Glutamatergic neuron (in vitro differentiated cells): ENCODE data around the gene LAMC1. TPM values are rescaled to one million over a fixed set of nuclear protein-coding genes. Genes with fewer than 3 reads are reported as not detected.

Source experiments
- DNase-seq: peaks from one replicate; pipeline ENCODE4 v3.0.0; 2022
- H3K27ac Mint-ChIP-seq: one replicate; pipeline ENCODE4 v1.8.0; 2020; ENCODE audit warnings: mild to moderate bottlenecking, mixed read lengths, inconsistent platforms; ENCODE audit not compliant: unreplicated experiment
- H3K27me3 Mint-ChIP-seq: one replicate; pipeline ENCODE4 v1.8.0; 2020; ENCODE audit warnings: mild to moderate bottlenecking, moderate library complexity, mixed read lengths, inconsistent platforms; ENCODE audit not compliant: unreplicated experiment
- H3K36me3 Mint-ChIP-seq: one replicate; pipeline ENCODE4 v1.8.0; 2020; ENCODE audit warnings: mild to moderate bottlenecking, mixed read lengths, inconsistent platforms; ENCODE audit not compliant: unreplicated experiment
- H3K4me1 Mint-ChIP-seq: one replicate; pipeline ENCODE4 v1.8.0; 2020; ENCODE audit warnings: mild to moderate bottlenecking, low read depth, mixed read lengths, inconsistent platforms; ENCODE audit not compliant: unreplicated experiment
- H3K4me3 Mint-ChIP-seq: one replicate; pipeline ENCODE4 v1.8.0; 2020; ENCODE audit warnings: mild to moderate bottlenecking, mixed read lengths, inconsistent platforms; ENCODE audit not compliant: unreplicated experiment
- H3K9me3 Mint-ChIP-seq: one replicate; pipeline ENCODE4 v1.8.0; 2020; ENCODE audit warnings: mild to moderate bottlenecking, moderate library complexity, mixed read lengths, inconsistent platforms; ENCODE audit not compliant: unreplicated experiment
- total RNA-seq: library from RNA; stranded (reverse); fragmentation: NEBNext Ultra II Directional; extraction: Animal tissue kit (Norgen Biotek cat#: 25700); gene quantifications from one replicate; pipeline ENCODE4 v1.2.1, GENCODE V29; 2021; ENCODE audit not compliant: unreplicated experiment
- TF ChIP-seq, protein P1 (sequence below): fragments of 200-600 bp; sonication (generic); IDR thresholded peaks from one replicate; pipeline ENCODE4 v1.5.0; 2021; ENCODE audit not compliant: partially characterized antibody, unreplicated experiment

Gene LAMC1
- total RNA-seq, 1 donor from 2014 or later = 51.8 TPM

DNA sequence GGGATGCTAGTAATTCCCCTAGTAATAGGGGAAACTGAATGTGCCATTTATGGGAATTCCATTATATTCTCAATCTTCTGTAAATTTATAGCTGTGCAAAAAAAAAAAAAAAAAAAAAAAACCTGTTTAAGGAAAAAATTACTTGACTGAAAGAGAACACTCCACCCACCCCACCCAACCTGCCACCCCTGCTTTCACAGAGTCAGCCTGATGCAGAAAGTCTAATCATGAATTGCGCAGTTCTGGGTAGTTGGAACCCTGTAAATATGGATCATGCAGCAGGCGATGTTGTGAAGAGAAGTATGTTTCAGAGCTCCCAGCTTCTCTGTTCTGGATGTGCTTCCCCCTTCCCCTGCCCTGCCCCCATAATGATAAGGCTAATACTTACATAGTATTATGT, 143.2 kb downstream of the LAMC1 start:
- H3K4me3 Mint-ChIP-seq = no peak overlapping the region
- H3K4me1 Mint-ChIP-seq = peaks cover 3% of the 10 kb centered on the region
- TF ChIP-seq, protein P1, sequence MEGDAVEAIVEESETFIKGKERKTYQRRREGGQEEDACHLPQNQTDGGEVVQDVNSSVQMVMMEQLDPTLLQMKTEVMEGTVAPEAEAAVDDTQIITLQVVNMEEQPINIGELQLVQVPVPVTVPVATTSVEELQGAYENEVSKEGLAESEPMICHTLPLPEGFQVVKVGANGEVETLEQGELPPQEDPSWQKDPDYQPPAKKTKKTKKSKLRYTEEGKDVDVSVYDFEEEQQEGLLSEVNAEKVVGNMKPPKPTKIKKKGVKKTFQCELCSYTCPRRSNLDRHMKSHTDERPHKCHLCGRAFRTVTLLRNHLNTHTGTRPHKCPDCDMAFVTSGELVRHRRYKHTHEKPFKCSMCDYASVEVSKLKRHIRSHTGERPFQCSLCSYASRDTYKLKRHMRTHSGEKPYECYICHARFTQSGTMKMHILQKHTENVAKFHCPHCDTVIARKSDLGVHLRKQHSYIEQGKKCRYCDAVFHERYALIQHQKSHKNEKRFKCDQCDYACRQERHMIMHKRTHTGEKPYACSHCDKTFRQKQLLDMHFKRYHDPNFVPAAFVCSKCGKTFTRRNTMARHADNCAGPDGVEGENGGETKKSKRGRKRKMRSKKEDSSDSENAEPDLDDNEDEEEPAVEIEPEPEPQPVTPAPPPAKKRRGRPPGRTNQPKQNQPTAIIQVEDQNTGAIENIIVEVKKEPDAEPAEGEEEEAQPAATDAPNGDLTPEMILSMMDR = no peak
- H3K27me3 Mint-ChIP-seq = no peaks in the 10 kb centered on the region
- no peaks in the 10 kb centered on the region for H3K9me3 Mint-ChIP-seq
- H3K27ac Mint-ChIP-seq = no peak overlapping the region
- DNase-seq = no peak
- H3K36me3 Mint-ChIP-seq = no peaks in the 10 kb centered on the region

DNA sequence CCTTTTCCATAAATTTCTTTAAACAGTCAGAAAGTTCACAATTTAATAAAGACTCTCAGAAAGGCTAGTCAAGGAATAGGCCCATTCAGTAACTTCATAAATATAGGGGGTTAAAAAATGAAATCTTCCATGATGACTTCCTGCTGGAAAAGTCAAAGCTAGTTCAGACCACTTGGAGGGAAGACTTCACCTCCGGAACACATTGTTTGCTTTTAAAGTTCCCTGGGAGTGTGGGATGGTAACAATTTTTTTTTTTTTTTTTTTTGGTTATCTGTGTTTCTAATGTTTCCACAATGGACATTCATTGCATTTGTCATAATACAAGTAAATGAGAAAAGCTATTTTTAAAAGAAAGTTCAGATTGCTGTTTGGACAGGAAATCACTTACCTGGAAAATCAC, 144.5 kb downstream of the LAMC1 start:
- Mint-ChIP-seq H3K4me1 (peaks cover 3% of the 10 kb centered on the region), H3K36me3 (no peaks in the 10 kb centered on the region), H3K9me3 (no peaks in the 10 kb centered on the region), H3K27me3 (peaks cover 2% of the 10 kb centered on the region), H3K27ac (no peak overlapping the region), H3K4me3 (no peak overlapping the region)
- DNase-seq = no peak
- TF ChIP-seq, protein P1 = no peak

- DNase-seq = no peak
- no peaks in the 10 kb centered on the region for H3K9me3 Mint-ChIP-seq
- no peak overlapping the region for H3K27ac Mint-ChIP-seq
- no peaks in the 10 kb centered on the region for H3K36me3 Mint-ChIP-seq
- H3K4me1 Mint-ChIP-seq = peaks cover 3% of the 10 kb centered on the region
- H3K4me3 Mint-ChIP-seq = no peak overlapping the region
- TF ChIP-seq, protein P1 = no peak
- H3K27me3 Mint-ChIP-seq = peaks cover 2% of the 10 kb centered on the region
These were observed 145.1 kb downstream of the LAMC1 start for GRCh38 chr1:183168308-183168707.

GRCh38 chr1:183173828-183174227, 150.6 kb downstream of the LAMC1 start:
- DNase-seq = no peak
- TF ChIP-seq, protein P1 = no peak
- no peak overlapping the region for H3K27ac Mint-ChIP-seq
- no peak overlapping the region for H3K4me3 Mint-ChIP-seq
- peaks cover 3% of the 10 kb centered on the region for H3K27me3 Mint-ChIP-seq
- H3K9me3 Mint-ChIP-seq = no peaks in the 10 kb centered on the region
- no peaks in the 10 kb centered on the region for H3K36me3 Mint-ChIP-seq
- no peaks in the 10 kb centered on the region for H3K4me1 Mint-ChIP-seq

DNA sequence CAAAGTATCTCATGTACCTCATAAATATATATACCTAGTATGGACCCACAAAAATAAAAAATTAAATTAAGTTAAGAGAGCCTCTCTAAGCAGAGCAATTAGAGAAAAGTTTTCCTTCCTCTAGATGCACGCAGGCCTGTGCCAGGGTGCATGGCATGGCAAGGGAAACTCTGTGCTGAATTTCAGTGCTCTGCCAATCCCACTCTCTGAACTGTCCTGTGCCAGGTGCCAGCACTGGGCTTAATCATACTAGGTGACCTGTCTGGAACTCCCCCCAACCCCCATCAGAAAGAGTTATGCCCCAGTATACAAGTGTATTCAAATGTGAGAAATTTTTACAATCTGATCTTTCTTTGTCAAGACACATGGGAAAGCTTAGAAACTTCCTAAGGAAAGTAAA, 152.4 kb downstream of the LAMC1 start:
- TF ChIP-seq, protein P1 = no peak
- Mint-ChIP-seq H3K4me1 (peaks cover 3% of the 10 kb centered on the region), H3K27me3 (peaks cover 3% of the 10 kb centered on the region), H3K27ac (no peak overlapping the region), H3K4me3 (no peak overlapping the region), H3K36me3 (no peaks in the 10 kb centered on the region), H3K9me3 (no peaks in the 10 kb centered on the region)
- no peak for DNase-seq
